ENCODE measurements around the gene HOXA11.
A peak's percentile ranks its signal among the peaks of the same experiment; 100 is the strongest.

HOXA11 gene

GRCh38 chr7:27211764-27212204, 26.8 kb upstream of the HOXA11 start:
- DNase-seq (ENCODE audit: low read depth), result no peak
- no peak overlapping the region for H3K4me3 ChIP-seq (ENCODE audit: control insufficient read depth, low read depth, low read length)
- no peak for TF ChIP-seq CTCF (conservative IDR thresholded peaks at IDR 0.05; ENCODE audit: control insufficient read depth, insufficient read depth, low read depth, low read length)

- H3K4me3 ChIP-seq (ENCODE audit: control insufficient read depth, low read depth, low read length), result no peak overlapping the region
- TF ChIP-seq CTCF (conservative IDR thresholded peaks at IDR 0.05; ENCODE audit: control insufficient read depth, insufficient read depth, low read depth, low read length), result no peak
- no peak for DNase-seq (ENCODE audit: low read depth)
Measured at GRCh38 chr7:27211084-27211446, 26.0 kb upstream of the HOXA11 start.

GRCh38 chr7:27210441-27211083, 25.5 kb upstream of the HOXA11 start:
- H3K4me3 ChIP-seq (ENCODE audit: control insufficient read depth, low read depth, low read length), result peak overlapping the region; percentile 34
- peak; percentile 74 for TF ChIP-seq CTCF (conservative IDR thresholded peaks at IDR 0.05; ENCODE audit: control insufficient read depth, insufficient read depth, low read depth, low read length)
- peak; percentile 45 for DNase-seq (ENCODE audit: low read depth)

GRCh38 chr7:27209933-27210440, 25.0 kb upstream of the HOXA11 start:
- no peak for DNase-seq (ENCODE audit: low read depth)
- no peak overlapping the region for H3K4me3 ChIP-seq (ENCODE audit: control insufficient read depth, low read depth, low read length)
- no peak for TF ChIP-seq CTCF (conservative IDR thresholded peaks at IDR 0.05; ENCODE audit: control insufficient read depth, insufficient read depth, low read depth, low read length)

- no peak for DNase-seq (ENCODE audit: low read depth)
- H3K4me3 ChIP-seq (ENCODE audit: control insufficient read depth, low read depth, low read length), result no peak overlapping the region
- TF ChIP-seq CTCF (conservative IDR thresholded peaks at IDR 0.05; ENCODE audit: control insufficient read depth, insufficient read depth, low read depth, low read length), result no peak
Measured at GRCh38 chr7:27208998-27209397, 24.0 kb upstream of the HOXA11 start.

- no peak for TF ChIP-seq CTCF (conservative IDR thresholded peaks at IDR 0.05; ENCODE audit: control insufficient read depth, insufficient read depth, low read depth, low read length)
Measured at GRCh38 chr7:27207348-27207985, 22.4 kb upstream of the HOXA11 start.

More at GRCh38 chr7:27207348-27207985, 22.4 kb upstream of the HOXA11 start:
- H3K4me3 ChIP-seq (ENCODE audit: control insufficient read depth, low read depth, low read length), result no peak overlapping the region
- DNase-seq (ENCODE audit: low read depth), result no peak
